GM19395 (cell line): ENCODE results near the gene WAPL.
"Not testable (repeated sequence)": the region's sequence is repeated elsewhere in the genome, so short reads cannot be mapped to it uniquely, and the experiment has no call there.

Experiments used
- ATAC-seq: cut with Tn5 transposase; IDR thresholded peaks from one replicate; pipeline ENCODE4 v1.9.1; 2021; ENCODE audit warnings: mild to moderate bottlenecking, moderate library complexity; ENCODE audit not compliant: unreplicated experiment

Gene WAPL

DNA sequence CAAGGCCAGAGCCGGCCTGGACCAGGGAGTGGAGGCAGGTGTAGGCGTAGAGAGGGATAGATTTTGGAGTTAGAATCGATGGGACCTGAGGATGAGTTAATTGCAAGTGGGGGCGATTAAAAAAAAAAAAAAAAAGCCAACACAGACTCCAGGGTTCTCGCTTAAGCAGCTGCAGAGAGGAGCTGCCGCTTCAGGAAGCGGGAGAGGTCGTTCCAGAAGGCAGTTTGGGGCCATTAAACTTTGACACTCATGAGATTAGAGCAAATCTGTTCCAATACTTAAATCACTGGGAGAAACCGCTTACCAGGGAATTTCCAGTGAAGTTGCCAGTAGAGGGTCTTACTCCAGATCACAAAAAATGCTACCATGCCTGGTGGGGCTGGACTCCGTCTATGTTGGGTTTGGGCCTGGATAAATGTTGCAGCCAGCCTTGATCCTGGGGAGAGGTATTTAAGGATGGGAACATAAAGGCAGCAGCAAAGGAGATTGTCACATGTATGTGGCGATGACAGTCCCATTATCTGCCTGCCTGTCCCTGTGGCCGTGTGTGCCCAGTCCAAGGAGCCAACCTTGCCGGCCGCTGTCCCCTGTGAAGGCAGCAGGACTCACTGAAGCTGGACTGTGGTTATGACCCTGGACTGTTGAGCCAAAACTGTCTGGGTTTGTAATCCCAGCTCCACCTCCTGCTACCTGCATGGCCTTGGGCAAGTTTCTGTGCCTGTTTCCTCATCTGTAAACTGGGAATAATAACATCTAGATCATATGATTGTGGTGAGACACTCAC is 131.1 kb downstream of the WAPL start:
- ATAC-seq: no peak

DNA sequence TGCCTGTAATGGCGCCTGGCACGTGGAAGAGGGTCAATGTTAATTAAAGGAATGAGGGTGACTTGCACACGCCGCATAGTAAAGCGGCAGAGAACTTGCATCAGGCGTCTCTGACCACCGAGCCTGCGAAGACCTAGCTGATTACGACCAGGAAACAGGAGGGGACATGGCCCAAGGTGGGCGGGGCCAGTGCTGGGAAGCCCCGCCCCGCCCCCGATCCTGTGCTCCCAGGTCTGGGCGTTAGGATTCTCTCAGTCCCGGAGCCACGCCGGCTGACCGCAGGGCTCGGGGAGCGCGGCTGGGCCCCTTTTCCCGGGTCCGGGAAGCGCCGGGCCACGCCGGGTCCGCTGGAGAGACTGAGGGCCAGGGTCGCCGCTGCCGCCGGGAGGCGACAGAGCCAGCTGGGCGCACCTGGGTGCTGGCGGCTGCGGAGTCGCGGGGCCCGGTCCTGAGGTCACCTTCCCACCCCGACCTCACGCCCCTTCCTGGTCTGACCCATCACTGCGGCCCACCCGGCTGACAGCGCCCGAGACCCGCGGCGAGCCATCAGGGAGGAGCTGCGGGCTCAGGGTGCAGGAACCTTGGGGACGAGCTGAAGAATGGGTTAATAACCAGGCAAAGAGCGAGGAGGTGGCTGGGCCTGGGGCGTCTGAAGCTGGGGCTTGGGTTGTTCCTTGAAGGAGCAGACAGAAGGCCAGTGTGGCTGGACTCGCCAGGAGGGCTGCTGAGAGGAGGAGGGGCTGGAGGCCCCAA is 132.0 kb downstream of the WAPL start:
- ATAC-seq: peak; percentile 74

DNA sequence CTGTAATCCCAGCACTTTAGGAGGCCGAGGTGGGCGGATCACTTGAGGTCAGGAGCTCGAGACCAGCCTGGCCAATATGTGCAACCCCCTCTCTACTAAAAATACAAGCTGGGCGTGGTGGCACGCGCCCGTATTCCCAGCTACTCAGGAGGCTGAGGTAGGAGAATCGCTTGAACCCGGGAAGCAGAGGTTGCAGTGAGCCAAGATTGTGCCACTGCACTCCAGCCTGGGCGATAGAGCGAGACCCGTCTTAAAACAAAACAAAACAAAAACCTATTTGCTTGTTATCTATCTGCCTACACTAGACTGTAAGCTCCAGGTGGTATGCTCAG is 132.5 kb downstream of the WAPL start:
- ATAC-seq: not testable (repeated sequence)

DNA sequence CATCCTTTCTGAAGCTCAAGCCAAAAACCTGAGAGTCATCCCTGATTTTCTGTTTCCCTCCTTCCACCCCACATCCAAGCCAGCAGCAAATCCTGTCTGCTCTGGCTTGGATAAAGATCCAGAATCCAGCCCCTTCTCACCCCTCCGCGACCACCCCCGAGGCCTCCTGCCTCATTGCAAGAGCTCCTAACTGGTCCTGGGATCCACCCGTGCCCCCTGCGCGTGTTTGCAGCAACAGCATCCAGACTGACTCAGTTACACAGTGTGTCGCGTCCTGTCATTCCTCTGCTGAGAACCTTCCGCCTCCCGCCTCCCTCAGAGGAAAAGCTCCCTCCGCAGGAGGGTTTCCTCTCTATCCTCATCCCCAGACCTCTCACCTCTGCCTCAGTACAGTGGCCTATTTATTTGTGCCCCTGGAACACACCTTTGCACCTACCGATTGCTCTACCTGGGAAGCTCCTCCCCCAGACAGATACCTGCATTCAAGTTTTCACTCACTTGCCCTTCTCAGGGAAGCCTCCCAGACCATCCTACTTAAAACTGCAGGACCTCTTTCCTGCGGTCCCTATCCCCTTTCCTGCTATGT is 133.4 kb downstream of the WAPL start:
- no peak for ATAC-seq

DNA sequence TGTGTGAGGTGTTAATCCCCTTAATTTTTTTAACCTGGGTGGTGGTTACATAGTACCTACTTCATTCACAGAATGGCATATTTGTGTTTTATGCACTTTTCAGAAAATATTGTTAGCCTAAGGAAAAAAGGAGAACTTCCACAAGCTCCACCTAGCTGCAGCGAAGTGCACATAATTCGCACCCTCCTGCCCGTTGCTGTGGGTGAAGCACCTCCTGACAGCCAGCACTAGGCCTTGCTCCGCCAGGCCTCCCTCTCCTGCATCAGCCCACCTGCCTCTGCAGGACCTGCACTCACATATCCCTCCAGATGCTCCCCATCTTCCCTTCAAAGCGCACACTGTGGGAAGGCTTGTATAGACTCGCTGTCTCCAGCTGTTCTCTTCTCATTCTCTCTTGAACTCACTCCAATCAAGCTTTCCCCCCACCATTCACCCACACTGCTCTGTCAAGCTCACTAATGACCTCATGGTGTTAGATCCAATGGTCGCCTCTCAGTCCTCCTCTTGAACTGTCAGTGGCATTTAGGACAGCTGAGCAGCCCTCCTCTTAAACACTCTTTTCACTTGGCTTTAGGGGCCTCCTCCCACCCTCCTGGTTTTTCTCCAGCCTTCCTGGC is 134.3 kb downstream of the WAPL start:
- no peak for ATAC-seq

DNA sequence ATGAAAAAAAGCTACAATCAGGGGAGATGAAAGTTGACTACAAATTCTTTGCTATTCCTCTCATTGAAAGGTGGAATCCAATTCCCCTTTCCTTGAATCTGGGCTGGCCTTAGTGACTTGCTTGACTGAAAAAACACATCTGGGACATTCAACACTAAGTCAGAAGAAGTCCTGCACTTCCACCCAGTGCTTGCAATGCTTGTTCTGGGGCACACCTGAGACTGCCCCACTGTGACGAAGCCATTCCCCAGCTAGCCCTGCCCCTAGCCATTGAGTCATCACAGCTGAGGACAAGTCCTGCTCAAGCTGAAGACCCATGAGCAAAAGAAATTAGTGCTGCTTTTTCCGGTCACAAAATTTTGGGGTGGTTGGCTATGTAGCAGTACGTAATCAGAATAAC is 135.8 kb downstream of the WAPL start:
- ATAC-seq: no peak
